CD4-positive, alpha-beta T cell treated with Interleukin-10 for 1 hour (primary cell): Measurements from ENCODE around the gene SEL1L.
"Not testable (repeated sequence)": the region's sequence is repeated elsewhere in the genome, so short reads cannot be mapped to it uniquely, and the experiment has no call there.

Experiments used
- DNase-seq: peaks from one replicate; pipeline ENCODE4 v3.0.0-alpha.2; 2020

The SEL1L gene

DNA sequence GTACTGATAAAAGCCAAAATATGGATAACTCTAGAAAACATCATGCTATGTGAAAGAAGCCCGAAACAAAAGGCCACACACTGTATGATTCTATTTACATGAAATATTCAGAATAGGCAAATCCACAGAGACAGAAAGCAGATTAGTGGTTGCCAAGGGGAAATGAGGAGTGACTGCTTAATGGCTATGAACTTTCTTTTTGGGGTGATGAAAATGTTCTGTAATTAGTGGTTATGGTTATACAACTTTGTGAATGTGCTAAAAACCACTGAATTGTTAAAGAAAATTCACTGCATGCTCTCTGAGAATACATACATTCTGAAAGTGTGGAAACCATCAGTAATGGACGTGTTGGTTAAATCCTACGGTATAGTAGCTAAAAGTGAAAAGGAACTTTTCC lies 93.6 kb downstream of the SEL1L start:
- DNase-seq, result no peak

- DNase-seq, result no peak
Measured at GRCh38 chr14:81437244-81437643, 96.4 kb downstream of the SEL1L start.

DNA sequence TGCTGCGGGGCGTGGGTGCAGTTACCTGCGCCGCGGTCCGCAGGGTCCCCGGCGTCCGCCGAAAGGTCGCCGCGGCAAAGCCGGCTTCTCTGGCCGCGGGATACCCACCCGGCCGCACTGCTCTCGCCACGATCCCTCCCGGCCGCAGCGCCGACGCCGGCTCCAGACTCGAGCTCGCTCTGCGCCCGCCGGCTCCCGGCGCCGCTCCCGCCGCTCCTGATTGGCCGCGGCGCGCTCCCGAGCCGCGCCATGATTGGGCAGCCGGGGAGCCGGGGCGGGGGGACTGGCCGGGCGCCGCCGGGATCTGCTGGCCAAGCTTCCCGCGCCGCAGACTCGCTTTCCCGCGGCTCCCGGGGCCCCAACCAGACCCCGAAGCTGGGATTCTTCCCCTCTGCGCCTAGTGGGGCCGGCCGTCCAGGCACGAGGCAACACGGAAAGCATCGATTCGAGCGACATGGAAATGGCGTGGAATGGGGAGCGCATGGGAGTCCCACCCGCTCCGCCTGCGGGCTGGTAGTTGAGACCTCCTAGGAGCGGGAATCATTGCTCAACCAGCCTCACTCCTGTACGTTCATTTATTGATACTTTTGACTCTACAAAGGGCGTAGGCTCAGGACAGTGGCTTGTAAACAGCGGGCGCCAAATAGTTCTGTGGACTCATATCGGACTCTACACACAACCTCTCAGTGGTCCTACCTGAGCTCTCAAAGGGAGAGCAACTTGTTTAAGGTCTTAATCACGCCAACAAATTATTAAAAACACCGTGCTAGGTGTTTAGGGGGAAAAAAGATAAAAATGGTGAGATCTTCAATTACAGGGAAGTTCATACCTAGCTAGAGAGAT lies 97.1 kb downstream of the SEL1L start:
- DNase-seq, result peak; percentile 37

- peak; percentile 11 for DNase-seq
Measured at GRCh38 chr14:81435391-81436295, 98.0 kb downstream of the SEL1L start.

- DNase-seq, result no peak
Measured at GRCh38 chr14:81435048-81435390, 98.6 kb downstream of the SEL1L start.

DNA sequence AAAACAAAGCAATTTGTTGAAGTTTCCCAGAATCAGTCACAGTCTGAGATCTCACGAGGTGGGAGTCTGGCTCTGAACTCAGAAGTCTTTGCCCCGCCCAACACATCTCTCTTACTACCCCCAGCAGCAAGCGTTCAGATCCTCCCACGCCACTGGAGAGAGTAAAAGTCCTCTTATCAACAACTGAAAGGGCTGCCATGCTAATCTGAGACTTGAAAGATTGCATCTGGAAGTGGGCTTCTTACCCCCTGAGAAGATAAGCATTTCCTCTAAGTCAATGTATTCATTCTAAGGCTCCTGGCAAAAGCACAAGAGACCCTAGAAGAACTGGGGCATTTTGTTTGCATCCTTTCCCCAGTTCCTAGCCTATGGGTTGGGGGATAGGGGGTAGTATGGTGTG lies 99.4 kb downstream of the SEL1L start:
- no peak for DNase-seq

GRCh38 chr14:81433378-81433777 lies 100.3 kb downstream of the SEL1L start:
- DNase-seq, result no peak

- DNase-seq, result no peak
Measured at GRCh38 chr14:81432219-81432661, 101.4 kb downstream of the SEL1L start.

DNA sequence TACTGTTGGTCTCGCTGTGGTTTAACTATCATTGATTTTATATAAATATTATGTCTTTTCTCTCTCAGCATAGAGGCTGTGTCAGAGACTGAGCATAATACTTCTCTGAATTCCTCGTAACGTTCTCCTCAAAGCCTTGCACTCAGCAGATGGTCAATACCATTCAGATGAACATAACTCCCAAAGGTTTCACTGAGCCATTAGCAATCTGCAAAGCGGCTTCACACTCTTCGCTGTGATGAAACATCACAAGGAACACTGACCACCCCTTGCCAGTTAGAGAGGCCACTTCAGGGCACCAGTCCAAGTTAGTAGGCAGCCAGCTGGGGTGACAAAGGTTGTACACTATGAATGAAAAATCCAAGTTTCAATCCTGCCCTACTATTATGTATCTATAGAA lies 103.4 kb downstream of the SEL1L start:
- DNase-seq, result no peak

DNA sequence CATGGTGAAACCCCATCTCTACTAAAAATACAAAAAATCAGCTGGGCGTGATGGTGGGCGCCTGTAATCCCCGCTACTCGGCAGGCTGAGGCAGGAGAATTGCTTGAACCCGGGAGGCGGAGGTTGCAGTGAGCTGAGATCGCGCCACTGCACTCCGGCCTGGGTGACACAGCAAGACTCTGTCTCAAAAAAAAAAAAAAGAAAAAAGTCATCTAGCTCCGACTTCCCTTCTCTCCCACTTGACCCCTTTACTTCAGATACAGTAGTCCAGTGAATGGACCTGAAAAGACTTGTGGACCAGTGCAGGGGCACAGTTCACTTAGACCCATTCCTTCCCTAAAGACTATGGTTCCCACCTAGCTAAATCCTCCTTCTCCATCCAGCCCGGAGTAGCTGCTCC lies 103.9 kb downstream of the SEL1L start:
- not testable (repeated sequence) for DNase-seq

GRCh38 chr14:81429028-81429427 lies 104.6 kb downstream of the SEL1L start:
- DNase-seq, result no peak

- DNase-seq, result no peak
Measured at GRCh38 chr14:81427348-81428058, 106.2 kb downstream of the SEL1L start.

DNA sequence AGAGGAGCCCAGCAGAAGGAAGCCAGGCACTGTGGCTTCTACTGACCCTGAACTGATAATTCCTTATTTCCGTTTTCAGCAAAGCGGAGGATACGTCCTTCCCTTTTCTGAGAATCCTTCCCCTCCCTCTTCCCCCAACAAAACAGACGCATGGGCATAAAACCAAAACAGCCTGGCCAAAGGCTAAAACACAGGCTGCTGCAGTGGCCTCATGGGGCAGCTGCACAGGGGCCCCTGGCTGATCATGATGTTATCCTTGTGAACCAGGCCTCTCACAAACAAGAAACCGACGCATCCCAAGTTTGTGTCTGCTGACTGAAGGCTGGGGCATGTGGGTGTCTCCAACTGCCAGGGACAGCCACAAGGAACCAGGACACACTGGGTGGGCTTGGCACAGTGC lies 110.1 kb downstream of the SEL1L start:
- no peak for DNase-seq
